Common myeloid progenitor, CD34-positive (primary cell): Measurements from ENCODE around the gene ZNF189.

Experiments
- CTCF ChIA-PET: fragments of 350-600 bp; sonication (Branson Sonifier 250); formaldehyde crosslinking; loops from one replicate; lab custom pipeline; 2021; ENCODE audit warnings: antibody characterized with exemption; lab: Charles Lee
- POLR2A ChIA-PET: fragments of 350-600 bp; sonication (Branson Sonifier 250); formaldehyde crosslinking; loops from one replicate; lab custom pipeline; 2021; ENCODE audit warnings: antibody characterized with exemption; lab: Charles Lee
- DNase-seq, 3 donors: peaks; one replicate each; pipeline versions ENCODE4 v3.0.0 to v3.0.0-alpha.2; 2013
- H3K27ac ChIP-seq, 2 experiments: 1 replicate in 1 of 2; 2 replicates in 1 of 2; pipeline ENCODE4 v1.7.0; 2013; ENCODE audit warnings: inconsistent platforms in 2 of 2, low read length in 2 of 2, mild to moderate bottlenecking in 2 of 2, low read depth in 1 of 2, moderate library complexity in 1 of 2; ENCODE audit not compliant: severe bottlenecking in 2 of 2, insufficient read depth in 1 of 2, poor library complexity in 1 of 2
- H3K27me3 ChIP-seq, 5 experiments: replicated peaks in 2 of 5; 1 replicate in 3 of 5; 2 replicates in 2 of 5; pipeline versions ENCODE4 v1.6.1 to v1.7.0; 2013; ENCODE audit warnings: low read length in 4 of 5, mild to moderate bottlenecking in 2 of 5, moderate library complexity in 2 of 5, inconsistent platforms in 1 of 5; ENCODE audit not compliant: insufficient read depth in 5 of 5, control insufficient read depth in 4 of 5
- H3K36me3 ChIP-seq, 4 experiments: 1 replicate in 2 of 4; 2 replicates in 2 of 4; pipeline versions ENCODE4 v1.6.1 to v1.7.0; 2013; ENCODE audit warnings: low read length in 3 of 4, control low read depth in 1 of 4, mild to moderate bottlenecking in 1 of 4; ENCODE audit not compliant: control insufficient read depth in 4 of 4, insufficient read depth in 4 of 4
- H3K4me1 ChIP-seq, 4 experiments: 1 replicate in 3 of 4; 2 replicates in 1 of 4; pipeline versions ENCODE4 v1.6.1 to v1.7.1; 2013; ENCODE audit warnings: low read length in 3 of 4, mild to moderate bottlenecking in 3 of 4, control low read depth in 1 of 4, inconsistent platforms in 1 of 4, moderate library complexity in 1 of 4; ENCODE audit not compliant: control insufficient read depth in 4 of 4, insufficient read depth in 4 of 4; ENCODE audit errors: control extremely low read depth in 1 of 4
- H3K4me3 ChIP-seq, 7 experiments: 1 replicate in 4 of 7; 2 replicates in 3 of 7; pipeline versions ENCODE4 v1.5.1 to v1.7.0; 2013; ENCODE audit warnings: mild to moderate bottlenecking in 7 of 7, low read length in 6 of 7, moderate library complexity in 6 of 7, inconsistent platforms in 2 of 7, low read depth in 2 of 7, control low read depth in 1 of 7; ENCODE audit not compliant: insufficient read depth in 4 of 7, control insufficient read depth in 1 of 7; ENCODE audit errors: extremely low read depth in 1 of 7
- H3K9me3 ChIP-seq, 5 experiments: 1 replicate in 4 of 5; 2 replicates in 1 of 5; pipeline versions ENCODE4 v1.6.1 to v1.7.1; 2013; ENCODE audit warnings: low read length in 4 of 5, mild to moderate bottlenecking in 2 of 5, inconsistent platforms in 1 of 5, low read depth in 1 of 5, moderate library complexity in 1 of 5; ENCODE audit not compliant: control insufficient read depth in 4 of 5, insufficient read depth in 2 of 5; ENCODE audit errors: control extremely low read depth in 1 of 5
- WGBS: methylation state at CpG from one replicate; pipeline ENCODE4 v1.1.5; 2013; ENCODE audit not compliant: insufficient coverage; 5-methylcytosine and 5-hydroxymethylcytosine counted together

The ZNF189 gene

GRCh38 chr9:101403516-101404285 is 5.0 kb downstream of the ZNF189 start:
- POLR2A ChIA-PET, result no interaction called here
- Histone ChIP-seq H3K9me3 (peaks cover 22 to 64% (median 39%) of the 10 kb centered on the region in 5 experiments), H3K4me1 (peaks cover 9 to 18% (median 11%) of the 10 kb centered on the region in 4 experiments), H3K27me3 (no peaks in the 10 kb centered on the region), H3K36me3 (peaks cover 54 to 86% (median 69%) of the 10 kb centered on the region in 4 experiments), H3K4me3 (peak overlapping the region in 1 of 7 experiments; percentile 11), H3K27ac (no peak overlapping the region)
- DNase-seq, result peak in 2 of 3 donors; percentile 29 to 56
- CTCF ChIA-PET, result interaction anchor here (1.5 to 1.8 kb wide), 2 partner anchors 21 to 45 kb away, joined by 4 to 5 read pairs; no protein-coding TSS in a partner anchor
- 97% methylated on average over 7 of the region's 9 CpGs for WGBS

GRCh38 chr9:101408374-101409078 is 9.9 kb downstream of the ZNF189 start:
- POLR2A ChIA-PET, result no interaction called here

GRCh38 chr9:101409079-101409477 is 10.4 kb downstream of the ZNF189 start:
- H3K9me3 ChIP-seq, result peaks cover 28 to 84% (median 53%) of the 10 kb centered on the region in 5 experiments
- H3K4me3 ChIP-seq, result peak overlapping the region in 1 of 7 experiments; percentile 11
- peak in 1 of 3 donors; percentile 33 for DNase-seq
- WGBS, result 97% methylated on average over 3 of the region's 4 CpGs
- POLR2A ChIA-PET, result no interaction called here
- no peaks in the 10 kb centered on the region for H3K27me3 ChIP-seq
- peaks cover 31 to 65% (median 48%) of the 10 kb centered on the region in 4 experiments for H3K36me3 ChIP-seq
- CTCF ChIA-PET, result interaction anchor here (1.4 to 1.6 kb wide), 2 partner anchors 10 to 14 kb away, joined by 4 to 7 read pairs; partner anchors contain the start of gene ZNF189
- no peak overlapping the region for H3K27ac ChIP-seq
- H3K4me1 ChIP-seq, result no peaks in the 10 kb centered on the region

More at GRCh38 chr9:101408374-101409078, 9.9 kb downstream of the ZNF189 start:
- Histone ChIP-seq H3K27me3 (no peaks in the 10 kb centered on the region), H3K4me1 (no peaks in the 10 kb centered on the region), H3K9me3 (peaks cover 28 to 86% (median 55%) of the 10 kb centered on the region in 5 experiments), H3K27ac (no peak overlapping the region), H3K4me3 (peak overlapping the region in 1 of 7 experiments; percentile 28), H3K36me3 (peaks cover 37 to 68% (median 52%) of the 10 kb centered on the region in 4 experiments)
- 100% methylated on average over 1 of the region's 5 CpGs for WGBS
- CTCF ChIA-PET, result interaction anchor here (1.0 to 1.6 kb wide), 3 partner anchors 9 to 37 kb away, joined by 3 to 7 read pairs (median 4); partner anchors contain the start of gene ZNF189
- DNase-seq, result peak in 1 of 3 donors; percentile 30

- no peaks in the 10 kb centered on the region for H3K27me3 ChIP-seq
- H3K27ac ChIP-seq, result no peak overlapping the region
- H3K4me3 ChIP-seq, result no peak overlapping the region
- ChIA-PET POLR2A (interaction anchor here (0.7 kb wide), 1 partner anchor 17 kb away, joined by 3 read pairs; the partner anchor contains the start of gene MRPL50), CTCF (interaction anchor here (1.3 kb wide), 1 partner anchor 12 kb away, joined by 3 read pairs; no protein-coding TSS in a partner anchor)
- DNase-seq, result no peak
- H3K4me1 ChIP-seq, result peaks cover 0 to 3% (median 0%) of the 10 kb centered on the region in 4 experiments
- H3K9me3 ChIP-seq, result peaks cover 4 to 47% (median 17%) of the 10 kb centered on the region in 5 experiments
- peaks cover 0 to 11% (median 4%) of the 10 kb centered on the region in 4 experiments for H3K36me3 ChIP-seq
Observed at GRCh38 chr9:101414839-101415238, 16.2 kb downstream of the ZNF189 start.

GRCh38 chr9:101415578-101415977 is 16.9 kb downstream of the ZNF189 start:
- DNase-seq, result no peak
- H3K9me3 ChIP-seq, result peaks cover 4 to 40% (median 14%) of the 10 kb centered on the region in 5 experiments
- POLR2A ChIA-PET, result no interaction called here
- peaks cover 0 to 8% (median 3%) of the 10 kb centered on the region in 4 experiments for H3K36me3 ChIP-seq
- no peak overlapping the region for H3K27ac ChIP-seq
- H3K4me3 ChIP-seq, result no peak overlapping the region
- H3K27me3 ChIP-seq, result no peaks in the 10 kb centered on the region
- peaks cover 0 to 3% (median 0%) of the 10 kb centered on the region in 4 experiments for H3K4me1 ChIP-seq
- CTCF ChIA-PET, result no interaction called here

GRCh38 chr9:101417389-101417788 is 18.7 kb downstream of the ZNF189 start:
- H3K9me3 ChIP-seq, result peaks cover 2 to 28% (median 11%) of the 10 kb centered on the region in 5 experiments
- POLR2A ChIA-PET, result no interaction called here

More at GRCh38 chr9:101417389-101417788, 18.7 kb downstream of the ZNF189 start:
- H3K4me1 ChIP-seq, result peaks cover 0 to 3% (median 0%) of the 10 kb centered on the region in 4 experiments
- CTCF ChIA-PET, result no interaction called here
- DNase-seq, result no peak
- H3K36me3 ChIP-seq, result peaks cover 0 to 8% (median 3%) of the 10 kb centered on the region in 4 experiments
- no peak overlapping the region for H3K27ac ChIP-seq
- no peaks in the 10 kb centered on the region for H3K27me3 ChIP-seq
- H3K4me3 ChIP-seq, result no peak overlapping the region
